ENCODE measurements around the gene POU6F2. TPM values are rescaled to one million over a fixed set of nuclear protein-coding genes. Genes with fewer than 3 reads are reported as not detected.

Gene POU6F2
- total and polyA plus RNA-seq, 8 donors: 0.37 TPM; not detected in 7

DNA sequence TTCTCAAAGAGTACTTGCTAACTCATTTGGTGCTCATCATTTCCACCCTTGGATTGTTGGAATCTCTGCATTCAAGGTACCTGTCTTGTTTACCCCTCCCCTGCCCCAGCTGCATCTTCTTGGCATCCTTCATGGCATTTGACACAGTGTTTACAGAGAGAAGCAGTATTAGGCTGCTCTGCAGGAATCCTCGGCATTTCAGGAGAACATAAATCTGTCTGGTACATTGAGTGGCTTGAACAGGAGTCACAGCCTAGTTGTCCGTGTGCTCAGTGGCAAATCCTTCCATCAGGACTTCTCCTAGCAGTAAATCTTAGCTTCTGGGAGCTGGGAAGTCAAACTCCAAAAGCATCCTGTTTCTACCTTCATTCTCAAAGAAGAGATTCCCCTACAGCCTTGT is 451.7 kb downstream of the POU6F2 start:
- WGBS, 5 donors: 55 to 76% (median 74%) methylated on average over 2 of the region's 2 CpGs
- Histone ChIP-seq H3K36me3 (no peaks in the 10 kb centered on the region), H3K4me1 (peaks cover 0 to 6% (median 0%) of the 10 kb centered on the region in 4 donors), H3K27me3 (no peaks in the 10 kb centered on the region), H3K9me3 (no peaks in the 10 kb centered on the region), H3K27ac (no peak overlapping the region), H3K4me3 (no peak overlapping the region)
- no peak for DNase-seq
- TF ChIP-seq EP300 (IDR thresholded peaks at IDR 0.05): no peak
- TF ChIP-seq POLR2AphosphoS5 (IDR thresholded peaks at IDR 0.05): no peak
- TF ChIP-seq POLR2A (IDR thresholded peaks at IDR 0.05): no peak
- TF ChIP-seq, protein P1, sequence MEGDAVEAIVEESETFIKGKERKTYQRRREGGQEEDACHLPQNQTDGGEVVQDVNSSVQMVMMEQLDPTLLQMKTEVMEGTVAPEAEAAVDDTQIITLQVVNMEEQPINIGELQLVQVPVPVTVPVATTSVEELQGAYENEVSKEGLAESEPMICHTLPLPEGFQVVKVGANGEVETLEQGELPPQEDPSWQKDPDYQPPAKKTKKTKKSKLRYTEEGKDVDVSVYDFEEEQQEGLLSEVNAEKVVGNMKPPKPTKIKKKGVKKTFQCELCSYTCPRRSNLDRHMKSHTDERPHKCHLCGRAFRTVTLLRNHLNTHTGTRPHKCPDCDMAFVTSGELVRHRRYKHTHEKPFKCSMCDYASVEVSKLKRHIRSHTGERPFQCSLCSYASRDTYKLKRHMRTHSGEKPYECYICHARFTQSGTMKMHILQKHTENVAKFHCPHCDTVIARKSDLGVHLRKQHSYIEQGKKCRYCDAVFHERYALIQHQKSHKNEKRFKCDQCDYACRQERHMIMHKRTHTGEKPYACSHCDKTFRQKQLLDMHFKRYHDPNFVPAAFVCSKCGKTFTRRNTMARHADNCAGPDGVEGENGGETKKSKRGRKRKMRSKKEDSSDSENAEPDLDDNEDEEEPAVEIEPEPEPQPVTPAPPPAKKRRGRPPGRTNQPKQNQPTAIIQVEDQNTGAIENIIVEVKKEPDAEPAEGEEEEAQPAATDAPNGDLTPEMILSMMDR (IDR thresholded peaks at IDR 0.05): no peak
- intact Hi-C loops (cut with DNase I; ENCODE audit: low total_unique reads): no loop called here

DNA sequence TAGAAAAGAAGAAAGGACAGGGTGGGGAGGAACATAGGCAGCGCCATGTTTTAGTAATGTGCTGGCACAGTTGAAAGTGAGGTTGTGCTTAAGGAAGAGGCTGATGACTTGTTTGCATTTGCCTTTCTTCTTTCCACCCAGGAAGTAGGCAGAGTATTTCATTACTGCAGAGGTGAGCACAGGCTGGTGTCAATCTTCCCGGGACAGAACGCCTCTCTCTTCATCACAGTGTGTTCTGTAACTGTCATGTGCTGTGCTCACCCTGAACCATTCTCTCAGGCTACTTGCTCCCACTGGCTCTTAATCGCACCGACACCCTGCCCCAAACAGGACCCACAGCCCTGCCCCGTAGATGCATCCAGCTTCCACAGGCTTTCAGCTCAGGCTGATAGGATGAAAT is 452.7 kb downstream of the POU6F2 start:
- H3K4me3 ChIP-seq: no peak overlapping the region
- H3K27ac ChIP-seq: no peak overlapping the region
- H3K27me3 ChIP-seq: no peaks in the 10 kb centered on the region
- WGBS, 5 donors: 83 to 96% (median 94%) methylated on average over 6 of the region's 6 CpGs
- no peaks in the 10 kb centered on the region for H3K36me3 ChIP-seq
- no peaks in the 10 kb centered on the region for H3K9me3 ChIP-seq
- peaks cover 0 to 6% (median 0%) of the 10 kb centered on the region in 4 donors for H3K4me1 ChIP-seq
- intact Hi-C loops (cut with DNase I; ENCODE audit: low total_unique reads): no loop called here
- no peak for TF ChIP-seq POLR2AphosphoS5 (IDR thresholded peaks at IDR 0.05)
- TF ChIP-seq, protein P1 (IDR thresholded peaks at IDR 0.05): no peak
- no peak for TF ChIP-seq EP300 (IDR thresholded peaks at IDR 0.05)
- TF ChIP-seq POLR2A (IDR thresholded peaks at IDR 0.05): no peak
- no peak for DNase-seq

DNA sequence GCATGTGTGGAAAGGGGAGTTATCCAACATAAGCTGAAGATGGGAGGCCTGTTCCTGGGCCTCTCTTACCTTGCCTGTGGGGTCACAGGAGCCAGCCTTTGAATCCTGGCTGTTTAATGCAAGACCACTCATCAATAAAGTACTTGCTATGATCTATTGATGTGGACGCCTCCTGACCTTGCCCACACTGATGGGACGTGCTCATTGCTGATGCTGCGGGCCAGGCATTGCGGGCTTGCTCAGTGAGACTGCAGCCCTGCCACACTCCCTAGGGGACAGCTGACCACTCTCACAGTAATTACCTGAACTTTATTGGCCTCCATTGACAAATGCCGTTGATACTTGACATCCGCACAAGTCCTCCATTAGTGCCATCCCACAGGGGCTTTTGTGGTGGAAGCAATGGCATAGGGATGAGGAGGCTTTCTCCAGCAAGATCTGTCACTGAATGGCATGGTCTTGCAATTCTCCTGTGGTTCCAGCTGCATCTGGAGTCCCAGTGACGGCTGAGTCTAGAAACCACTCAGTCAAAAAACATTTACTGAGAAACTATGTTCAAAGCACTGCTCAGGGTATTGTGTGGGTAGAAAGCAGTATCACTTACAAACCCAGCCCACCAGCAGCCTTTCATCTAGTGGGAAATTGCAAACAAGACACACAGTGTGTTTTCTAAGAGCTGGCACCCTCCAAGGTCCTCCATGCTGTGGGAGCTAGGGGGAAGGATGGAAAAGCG is 453.4 kb downstream of the POU6F2 start:
- Histone ChIP-seq H3K27ac (no peak overlapping the region), H3K9me3 (no peaks in the 10 kb centered on the region), H3K27me3 (no peaks in the 10 kb centered on the region), H3K4me1 (peaks cover 0 to 6% (median 0%) of the 10 kb centered on the region in 4 donors), H3K36me3 (no peaks in the 10 kb centered on the region), H3K4me3 (no peak overlapping the region)
- intact Hi-C loops (cut with DNase I; ENCODE audit: low total_unique reads): no loop called here
- WGBS, 5 donors: 86 to 92% (median 89%) methylated on average over 8 of the region's 8 CpGs
- no peak for TF ChIP-seq POLR2AphosphoS5 (IDR thresholded peaks at IDR 0.05)
- TF ChIP-seq, protein P1 (IDR thresholded peaks at IDR 0.05): no peak
- DNase-seq: no peak

DNA sequence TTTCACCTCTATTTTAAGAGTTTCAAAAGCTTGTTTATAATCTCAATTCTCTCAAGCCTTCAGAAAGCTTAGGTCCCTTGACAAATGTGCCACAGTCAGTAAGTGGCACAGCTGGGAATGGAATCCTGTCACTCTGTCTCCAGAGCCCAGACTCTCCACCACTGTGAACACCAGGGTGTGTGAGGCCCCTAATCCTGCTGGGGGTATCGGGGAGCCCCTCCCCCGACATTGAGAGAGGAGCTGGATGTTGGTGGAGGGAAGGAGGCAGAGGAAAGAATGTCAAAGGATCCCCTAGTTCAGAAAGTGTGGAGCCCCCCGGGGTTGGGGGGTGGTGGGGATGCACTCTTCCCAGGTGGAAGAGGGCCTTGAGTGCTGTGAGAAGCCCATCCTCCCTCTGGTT is 454.7 kb downstream of the POU6F2 start:
- Histone ChIP-seq H3K27ac (no peak overlapping the region), H3K4me1 (peaks cover 0 to 6% (median 0%) of the 10 kb centered on the region in 4 donors), H3K9me3 (no peaks in the 10 kb centered on the region), H3K27me3 (no peaks in the 10 kb centered on the region), H3K36me3 (no peaks in the 10 kb centered on the region), H3K4me3 (no peak overlapping the region)
- no peak for DNase-seq
- intact Hi-C loops (cut with DNase I; ENCODE audit: low total_unique reads): no loop called here
- TF ChIP-seq POLR2AphosphoS5 (IDR thresholded peaks at IDR 0.05) (no peak), POLR2A (IDR thresholded peaks at IDR 0.05) (no peak), EP300 (IDR thresholded peaks at IDR 0.05) (no peak)
- TF ChIP-seq, protein P1 (IDR thresholded peaks at IDR 0.05): no peak
- 68 to 76% (median 71%) methylated on average over 3 of the region's 3 CpGs for WGBS, 5 donors
